KOPT-K1 (cell line): ENCODE results near the gene NMNAT2.

Experiments used
- H3K27ac ChIP-seq: fragments of 200-600 bp; sonication (generic); 2 replicates; pipeline ENCODE4 v1.5.1; 2016; ENCODE audit warnings: antibody characterized with exemption, mild to moderate bottlenecking, low read depth, low read length; ENCODE audit not compliant: poor library complexity, severe bottlenecking
- H3K36me3 ChIP-seq: fragments of 200-600 bp; sonication (generic); 2 replicates; pipeline ENCODE4 v1.5.1; 2017; ENCODE audit warnings: antibody characterized with exemption, mild to moderate bottlenecking, low read length, moderate library complexity; ENCODE audit not compliant: insufficient read depth
- H3K9me3 ChIP-seq: fragments of 200-600 bp; sonication (generic); 2 replicates; pipeline ENCODE4 v1.5.1; 2017; ENCODE audit warnings: antibody characterized with exemption, low read length, mild to moderate bottlenecking; ENCODE audit not compliant: insufficient read depth, poor library complexity, severe bottlenecking

NMNAT2 gene

DNA sequence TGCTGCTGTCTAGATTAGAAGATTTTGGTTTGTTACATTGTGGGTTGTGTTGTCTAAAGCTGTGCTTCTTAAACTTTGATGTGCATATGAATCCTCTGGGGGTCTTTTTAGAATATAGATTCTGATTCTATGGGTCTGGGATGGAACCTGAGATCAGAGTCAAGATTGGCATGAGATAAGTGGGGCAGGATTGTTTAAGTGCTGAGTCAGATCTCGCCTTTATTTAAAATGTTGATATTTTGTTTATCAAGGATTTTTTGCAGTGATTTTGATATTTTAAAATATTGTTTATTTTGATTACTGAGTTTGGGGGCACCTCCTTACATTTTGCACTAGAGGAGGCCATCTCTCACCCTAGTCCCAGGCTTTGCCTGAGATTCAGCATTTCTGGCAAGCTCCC is 117.4 kb downstream of the NMNAT2 start:
- Histone ChIP-seq H3K36me3 (no peaks in the 10 kb centered on the region), H3K27ac (no peak overlapping the region)

DNA sequence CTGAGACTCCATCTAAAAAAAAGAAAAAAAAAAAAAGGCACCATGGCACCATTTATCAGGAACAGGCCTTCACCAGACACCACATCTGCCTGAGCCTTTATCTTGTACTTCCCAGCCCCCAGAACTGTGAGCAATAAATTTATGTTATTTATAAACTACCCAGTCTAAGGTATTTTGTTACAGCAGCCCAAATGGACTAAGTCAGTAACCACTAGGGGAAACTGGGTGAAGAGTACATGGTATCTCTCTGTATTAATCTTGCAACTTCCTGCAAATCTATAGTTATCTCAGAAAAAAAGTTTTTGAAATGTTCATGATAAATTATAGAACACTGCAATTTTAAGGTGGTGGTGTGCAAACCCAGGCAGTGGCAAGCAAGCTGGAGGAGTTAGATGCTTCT is 117.8 kb downstream of the NMNAT2 start:
- Histone ChIP-seq H3K36me3 (no peaks in the 10 kb centered on the region), H3K9me3 (no peaks in the 10 kb centered on the region), H3K27ac (no peak overlapping the region)

More for the DNA sequence above, 117.4 kb downstream of the NMNAT2 start:
- H3K9me3 ChIP-seq: no peaks in the 10 kb centered on the region

DNA sequence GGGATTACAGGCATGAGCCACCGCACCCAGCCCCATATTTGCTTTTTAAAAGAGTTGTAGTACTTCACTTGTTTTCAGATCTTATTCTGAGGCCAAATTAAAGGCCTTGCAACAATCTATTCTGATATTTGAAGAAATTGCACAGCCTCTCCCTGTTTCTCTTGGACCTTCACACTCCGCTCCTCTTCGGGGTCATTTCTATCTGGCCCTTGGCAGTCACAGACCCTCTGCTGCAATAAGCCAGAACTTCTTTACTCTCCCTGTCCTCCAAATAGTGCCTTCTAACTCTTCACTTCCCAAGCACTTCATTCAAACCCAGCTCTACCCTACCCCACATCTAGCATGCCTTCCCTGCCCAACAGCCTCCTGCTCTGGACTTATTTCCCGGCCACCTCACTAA is 121.4 kb downstream of the NMNAT2 start:
- Histone ChIP-seq H3K9me3 (no peaks in the 10 kb centered on the region), H3K36me3 (no peaks in the 10 kb centered on the region), H3K27ac (no peak overlapping the region)

DNA sequence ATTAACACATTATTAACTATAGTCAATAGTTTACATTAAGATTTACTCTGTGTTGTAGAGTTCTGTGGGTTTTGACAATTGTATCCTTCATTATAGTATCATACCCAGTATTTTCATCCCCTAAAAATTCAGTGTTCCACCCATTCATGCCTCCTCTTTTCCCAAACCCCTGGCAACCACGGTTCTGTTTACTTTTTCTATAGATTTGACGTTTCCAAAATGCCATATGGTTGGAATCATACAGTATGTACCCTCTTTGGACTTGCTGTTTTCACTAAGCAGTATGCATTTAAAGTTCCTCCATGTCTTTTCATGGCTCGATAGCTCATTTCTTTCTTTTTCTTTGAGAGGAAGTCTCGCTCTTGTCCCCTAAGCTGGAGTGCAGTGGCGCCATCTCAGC is 122.7 kb downstream of the NMNAT2 start:
- no peaks in the 10 kb centered on the region for H3K36me3 ChIP-seq
- H3K27ac ChIP-seq: no peak overlapping the region
- no peaks in the 10 kb centered on the region for H3K9me3 ChIP-seq

DNA sequence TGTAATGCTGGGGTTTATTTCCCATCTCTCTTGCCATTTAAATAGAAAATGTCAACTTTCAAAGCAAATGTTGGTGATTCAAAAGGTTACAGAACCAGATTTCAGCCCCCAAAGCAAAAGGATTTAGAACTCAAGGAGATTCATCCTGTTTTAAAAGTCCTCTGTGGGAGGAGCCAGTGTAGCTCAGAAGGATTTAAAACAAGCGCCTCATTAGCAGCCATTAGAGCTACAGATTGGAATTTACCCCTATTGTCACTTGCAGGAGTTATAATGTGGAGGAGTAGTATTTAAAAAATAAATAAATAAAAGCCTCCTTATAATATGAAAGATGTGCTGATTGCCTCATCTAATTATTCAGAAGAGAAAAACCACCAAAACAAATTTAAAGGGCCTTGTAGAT is 124.3 kb downstream of the NMNAT2 start:
- H3K36me3 ChIP-seq: no peaks in the 10 kb centered on the region
- no peak overlapping the region for H3K27ac ChIP-seq
- no peaks in the 10 kb centered on the region for H3K9me3 ChIP-seq

DNA sequence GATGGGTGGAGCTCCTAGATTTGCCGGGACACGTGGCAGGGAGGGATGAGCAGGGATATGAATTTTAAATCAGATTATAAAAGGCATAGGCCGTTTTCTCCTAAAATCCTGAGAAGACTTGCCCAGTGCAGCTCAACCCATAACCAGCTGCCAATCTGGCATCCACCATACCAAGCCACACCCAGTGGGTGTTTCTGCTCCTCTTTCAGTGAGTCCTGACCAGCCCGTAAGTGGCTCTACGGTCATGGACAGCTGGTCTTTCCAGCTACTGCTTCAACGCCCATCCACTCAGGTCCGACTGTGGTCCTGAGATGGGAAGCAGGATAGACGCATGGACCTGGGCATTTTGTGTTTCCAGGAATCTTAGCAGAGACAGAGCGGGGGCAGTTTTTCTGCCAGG is 124.9 kb downstream of the NMNAT2 start:
- Histone ChIP-seq H3K9me3 (no peaks in the 10 kb centered on the region), H3K27ac (no peak overlapping the region), H3K36me3 (no peaks in the 10 kb centered on the region)

DNA sequence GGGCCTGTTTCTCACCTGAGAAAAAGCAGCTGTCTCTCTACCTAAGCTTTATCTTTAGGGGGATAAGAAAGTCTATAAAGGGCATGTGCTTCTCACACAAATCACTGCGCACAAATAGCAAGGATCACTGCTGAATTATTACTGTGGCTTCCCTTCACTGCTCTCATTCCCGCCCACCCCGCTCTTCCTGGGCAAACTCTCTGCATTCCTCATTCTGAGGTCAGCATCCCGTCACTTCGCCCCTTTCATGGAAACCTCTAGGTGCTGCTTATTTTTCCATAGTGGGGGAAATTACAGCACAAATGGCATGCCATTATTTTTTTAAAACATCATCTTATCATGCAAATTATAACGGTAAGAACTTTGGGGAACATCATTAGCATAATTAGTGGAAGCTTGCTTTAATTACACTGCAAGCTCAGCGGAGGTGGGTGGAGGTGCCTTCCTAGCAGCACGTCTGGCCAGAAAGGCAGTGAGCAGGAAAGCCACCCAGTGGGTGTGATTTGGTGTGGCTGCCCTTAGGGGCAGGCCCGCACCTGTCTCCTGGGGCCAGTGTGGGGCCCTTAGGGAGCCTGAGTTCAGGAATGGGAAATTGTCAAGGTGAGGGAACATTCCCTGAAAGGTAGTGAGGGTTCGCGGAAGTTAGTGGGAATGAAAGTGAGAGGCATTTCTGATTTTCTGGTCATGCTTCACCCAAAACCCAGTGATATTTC is 126.2 kb downstream of the NMNAT2 start:
- Histone ChIP-seq H3K27ac (no peak overlapping the region), H3K36me3 (no peaks in the 10 kb centered on the region), H3K9me3 (no peaks in the 10 kb centered on the region)

DNA sequence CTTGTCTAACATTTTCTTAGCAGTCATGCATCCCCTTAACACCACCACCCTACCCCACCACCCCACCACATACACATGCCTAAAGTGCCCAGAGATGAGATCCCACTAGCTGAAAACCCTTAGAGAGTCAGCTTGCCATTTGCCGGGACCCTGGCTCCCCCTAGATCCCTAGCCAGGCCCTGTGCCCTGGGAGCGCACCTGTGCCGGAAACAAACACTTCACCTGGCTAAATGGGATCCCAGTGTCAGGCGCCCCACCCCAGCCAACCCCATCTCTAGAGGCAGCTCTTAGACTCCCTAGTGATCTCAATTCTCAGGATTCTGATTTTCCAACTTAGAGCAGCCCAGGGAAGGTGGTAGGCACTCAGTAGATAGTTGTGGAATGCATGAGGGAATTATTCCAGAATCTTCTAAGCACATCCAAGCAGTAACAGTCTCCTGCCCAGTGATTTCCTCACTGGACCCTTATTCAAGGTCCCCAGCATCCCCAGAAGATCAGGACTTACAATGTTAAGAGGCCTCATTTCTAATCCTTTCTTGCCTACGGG is 126.9 kb downstream of the NMNAT2 start:
- H3K36me3 ChIP-seq: no peaks in the 10 kb centered on the region
- H3K9me3 ChIP-seq: no peaks in the 10 kb centered on the region
- H3K27ac ChIP-seq: no peak overlapping the region

DNA sequence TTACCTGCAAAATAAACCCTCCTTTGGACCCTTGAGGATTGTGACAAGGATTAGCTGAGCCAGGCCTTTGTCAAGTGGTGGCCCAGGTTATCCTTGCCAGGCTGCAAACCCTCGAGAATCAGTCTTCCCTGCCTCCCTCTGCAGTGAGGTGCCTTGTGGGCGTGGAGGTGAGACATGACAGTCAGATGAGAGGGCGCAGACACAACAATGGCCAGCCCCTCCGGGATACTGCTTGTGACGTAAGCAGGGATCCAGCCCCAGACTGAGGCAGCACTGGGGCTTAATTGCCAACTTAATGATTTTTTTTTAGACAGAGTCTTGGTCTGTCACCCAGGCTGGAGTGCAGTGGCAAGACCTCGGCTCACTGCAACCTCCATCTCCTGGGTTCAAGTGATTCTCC is 127.6 kb downstream of the NMNAT2 start:
- H3K27ac ChIP-seq: no peak overlapping the region
- H3K9me3 ChIP-seq: no peaks in the 10 kb centered on the region
- H3K36me3 ChIP-seq: no peaks in the 10 kb centered on the region

DNA sequence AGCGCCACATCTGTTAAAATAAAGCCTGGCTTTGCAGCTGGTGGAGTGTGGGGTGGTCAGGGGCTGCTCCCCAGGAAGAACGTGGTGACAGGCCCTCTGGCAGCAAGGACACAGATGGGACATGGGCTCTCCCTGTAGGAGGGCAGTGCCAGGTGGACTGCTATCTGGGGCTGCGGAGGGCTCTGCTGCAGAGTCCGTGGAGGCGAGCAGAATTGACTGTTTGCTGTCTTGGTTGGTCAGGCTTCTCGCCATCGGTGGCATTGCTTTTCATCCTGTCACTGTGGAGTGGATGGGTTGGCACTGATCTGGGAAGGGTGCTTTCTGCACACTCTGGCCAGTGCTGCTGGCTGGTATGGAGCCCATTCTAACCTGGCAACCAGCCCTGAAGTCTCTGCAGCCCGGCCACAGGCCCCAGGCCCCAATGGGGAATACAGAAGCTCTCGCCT is 129.1 kb downstream of the NMNAT2 start:
- H3K9me3 ChIP-seq: no peaks in the 10 kb centered on the region
- no peaks in the 10 kb centered on the region for H3K36me3 ChIP-seq
- H3K27ac ChIP-seq: no peak overlapping the region

DNA sequence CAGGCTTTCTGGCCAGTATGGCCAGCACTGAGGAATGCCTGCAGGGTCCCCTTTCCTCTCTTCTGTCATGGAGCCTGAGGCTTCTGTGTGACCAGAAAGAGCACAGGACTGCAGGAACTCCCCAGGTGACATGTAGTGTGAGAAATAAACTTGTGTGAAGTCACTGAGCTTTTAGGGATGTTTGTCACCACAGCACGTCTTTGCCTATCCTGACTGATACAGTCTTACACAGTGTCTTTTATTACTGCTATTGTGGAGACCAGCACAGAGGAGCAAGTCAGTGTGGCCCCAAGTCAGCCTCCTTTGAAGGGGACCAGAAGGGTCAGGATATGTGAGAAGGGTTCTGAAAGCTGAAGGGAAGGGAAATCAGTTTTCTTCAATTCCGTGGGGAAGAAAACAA is 129.6 kb downstream of the NMNAT2 start:
- no peaks in the 10 kb centered on the region for H3K36me3 ChIP-seq

DNA sequence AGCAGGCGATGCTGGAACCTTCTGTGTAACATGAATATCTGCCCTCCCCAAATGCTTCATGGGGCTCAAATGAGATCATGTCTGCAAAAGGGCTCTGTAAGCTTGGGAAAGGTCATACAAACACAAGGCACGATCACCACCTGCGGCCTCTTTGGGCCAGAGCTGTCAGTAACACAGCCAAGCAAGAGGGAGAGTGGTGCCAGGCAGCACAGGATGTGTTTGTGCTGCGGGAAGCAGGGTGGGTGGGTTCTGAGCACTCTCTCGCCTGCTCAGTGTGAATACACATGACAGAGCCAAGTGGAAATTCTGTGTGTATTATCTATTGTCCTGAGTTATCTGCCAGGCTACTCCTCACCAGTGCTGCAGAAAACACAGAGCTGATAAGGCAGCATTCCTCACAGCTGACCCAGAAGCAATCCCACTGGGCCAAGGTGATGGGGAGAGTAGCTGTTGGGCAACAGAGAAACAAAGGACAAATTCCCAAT is 130.9 kb downstream of the NMNAT2 start:
- no peaks in the 10 kb centered on the region for H3K9me3 ChIP-seq
- H3K36me3 ChIP-seq: no peaks in the 10 kb centered on the region
- H3K27ac ChIP-seq: no peak overlapping the region

More for the DNA sequence above, 129.6 kb downstream of the NMNAT2 start:
- Histone ChIP-seq H3K9me3 (no peaks in the 10 kb centered on the region), H3K27ac (no peak overlapping the region)

DNA sequence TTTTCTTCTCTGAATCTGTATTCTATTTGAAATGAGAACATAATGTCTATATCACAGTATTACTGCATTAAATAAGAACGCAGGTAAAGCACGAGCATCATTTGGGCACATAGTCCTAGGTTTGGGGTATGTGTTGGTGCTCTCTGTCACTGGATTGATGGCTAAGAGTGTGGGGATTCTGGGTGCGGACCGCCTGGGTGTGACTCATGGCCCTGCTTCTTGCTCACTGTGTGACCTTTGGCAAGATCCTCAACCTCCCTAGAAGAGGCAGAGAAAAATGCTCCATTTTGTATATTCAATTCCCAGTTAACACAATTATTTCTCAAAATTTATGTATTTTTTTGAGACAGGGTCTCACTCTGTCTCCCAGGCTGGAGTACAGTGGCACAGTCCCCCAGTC is 132.4 kb downstream of the NMNAT2 start:
- no peaks in the 10 kb centered on the region for H3K9me3 ChIP-seq

DNA sequence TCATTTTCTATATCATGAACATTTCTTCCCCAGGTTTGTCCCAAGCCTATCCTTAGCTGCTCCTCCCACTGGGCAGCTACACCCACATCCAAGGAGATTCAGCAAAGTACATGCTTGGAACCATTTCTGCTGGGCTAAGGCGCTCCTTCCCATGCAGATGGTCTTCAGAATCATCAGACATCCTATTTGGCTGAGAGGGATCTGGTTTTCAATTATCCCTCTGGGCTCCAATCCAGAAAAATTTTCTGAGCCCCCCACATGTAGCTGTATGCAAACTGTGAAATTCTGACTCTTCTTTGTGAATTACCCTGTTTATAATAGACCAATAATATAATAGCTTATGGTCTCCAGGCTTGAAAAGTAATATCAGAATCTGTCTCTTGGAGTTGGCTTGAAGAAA is 132.9 kb downstream of the NMNAT2 start:
- Histone ChIP-seq H3K9me3 (no peaks in the 10 kb centered on the region), H3K27ac (no peak overlapping the region), H3K36me3 (no peaks in the 10 kb centered on the region)

More for the DNA sequence above, 132.4 kb downstream of the NMNAT2 start:
- H3K36me3 ChIP-seq: no peaks in the 10 kb centered on the region
- H3K27ac ChIP-seq: no peak overlapping the region

DNA sequence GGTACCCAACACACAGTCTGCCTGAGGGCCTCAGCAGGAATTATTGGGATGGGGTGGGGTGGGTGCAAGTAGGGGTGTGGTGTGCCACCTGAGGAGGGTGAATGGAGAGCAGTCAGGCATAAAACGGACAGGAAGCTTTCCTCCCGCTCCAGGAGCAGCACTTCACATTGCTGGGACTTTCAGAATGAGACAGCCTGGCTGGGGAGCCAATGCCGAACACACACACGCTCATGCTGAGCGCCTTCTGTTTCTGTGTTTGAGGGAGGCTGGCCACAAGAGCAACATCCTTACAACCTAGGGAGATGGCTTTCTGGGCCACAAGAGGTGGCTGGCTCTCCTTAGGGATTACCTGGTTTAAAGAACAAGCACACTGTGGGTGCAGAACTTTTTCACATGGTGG is 134.1 kb downstream of the NMNAT2 start:
- Histone ChIP-seq H3K27ac (no peak overlapping the region), H3K36me3 (no peaks in the 10 kb centered on the region), H3K9me3 (no peaks in the 10 kb centered on the region)

DNA sequence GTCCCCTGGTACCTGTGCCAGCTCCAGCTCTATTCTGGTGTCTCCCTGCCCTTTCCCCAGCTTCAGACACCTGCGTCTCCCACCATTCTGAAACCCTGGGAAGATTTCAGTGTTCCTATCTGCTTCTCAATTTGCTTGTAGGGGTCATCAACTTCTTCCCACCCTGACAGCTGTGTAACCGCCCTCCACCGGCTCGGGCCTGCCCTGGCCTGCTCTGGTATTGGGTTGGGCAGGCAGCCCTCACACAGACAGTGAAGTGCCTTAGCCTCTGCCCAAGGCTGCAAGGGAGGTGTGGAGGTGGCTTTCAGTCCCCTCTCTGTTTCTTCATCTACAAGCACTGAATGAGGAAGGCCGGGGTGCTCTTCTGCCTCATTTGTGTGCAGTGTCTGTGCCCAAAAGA is 134.9 kb downstream of the NMNAT2 start:
- no peaks in the 10 kb centered on the region for H3K36me3 ChIP-seq
- H3K9me3 ChIP-seq: no peaks in the 10 kb centered on the region
- H3K27ac ChIP-seq: no peak overlapping the region
